OCI-LY1 (cell line): Measurements from ENCODE around the gene C4A.
"Not testable (repeated sequence)": the region's sequence is repeated elsewhere in the genome, so short reads cannot be mapped to it uniquely, and the experiment has no call there.

ENCODE experiments used
- H2AFZ ChIP-seq: fragments of 200-600 bp; sonication (generic), shearing (Covaris generic); 2 replicates; pipeline ENCODE4 v1.6.0; 2014; ENCODE audit warnings: antibody characterized with exemption, mild to moderate bottlenecking, low read length
- H3F3A ChIP-seq: fragments of 200-600 bp; sonication (generic), shearing (Covaris generic); 2 replicates; pipeline ENCODE4 v1.6.0; 2014; ENCODE audit warnings: mild to moderate bottlenecking, antibody characterized with exemption, low read length, moderate library complexity; ENCODE audit not compliant: insufficient read depth
- H3K27ac ChIP-seq: fragments of 200-600 bp; sonication (generic); 2 replicates; pipeline ENCODE4 v1.5.1; 2014; ENCODE audit warnings: low read length, mixed run types, mild to moderate bottlenecking, low read depth; ENCODE audit not compliant: poor library complexity, severe bottlenecking
- H3K27me3 ChIP-seq: fragments of 200-600 bp; sonication (generic); 2 replicates; pipeline ENCODE4 v1.6.0; 2014; ENCODE audit warnings: antibody characterized with exemption, mild to moderate bottlenecking, low read length, moderate library complexity; ENCODE audit not compliant: insufficient read depth
- H3K36me3 ChIP-seq: fragments of 200-600 bp; sonication (generic); 2 replicates; pipeline ENCODE4 v1.6.1; 2014; ENCODE audit warnings: mild to moderate bottlenecking, antibody characterized with exemption, low read length, moderate library complexity, mixed read lengths; ENCODE audit not compliant: insufficient read depth
- H3K4me1 ChIP-seq: fragments of 200-600 bp; sonication (generic); 2 replicates; pipeline ENCODE4 v1.5.1; 2014; ENCODE audit warnings: mild to moderate bottlenecking, low read length, moderate library complexity; ENCODE audit not compliant: insufficient read depth, severe bottlenecking
- H3K4me2 ChIP-seq: fragments of 200-600 bp; sonication (generic), shearing (Covaris generic); 2 replicates; pipeline ENCODE4 v1.6.1; 2014; ENCODE audit warnings: low read length
- H3K4me3 ChIP-seq: fragments of 200-600 bp; sonication (generic); 2 replicates; pipeline ENCODE4 v1.5.1; 2014; ENCODE audit warnings: low read length, low read depth, mild to moderate bottlenecking, mixed read lengths; ENCODE audit not compliant: poor library complexity, severe bottlenecking
- H3K79me2 ChIP-seq: fragments of 200-600 bp; shearing (Covaris generic); 2 replicates; pipeline ENCODE4 v1.6.1; 2016; ENCODE audit warnings: mixed run types, low read length, mixed read lengths; ENCODE audit not compliant: insufficient read depth
- H3K9ac ChIP-seq: fragments of 200-600 bp; sonication (generic), shearing (Covaris generic); 2 replicates; pipeline ENCODE4 v1.6.1; 2014; ENCODE audit warnings: mild to moderate bottlenecking, low read length, mixed read lengths
- H3K9me2 ChIP-seq: fragments of 200-600 bp; sonication (generic), shearing (Covaris generic); 2 replicates; pipeline ENCODE4 v1.6.1; 2014; ENCODE audit warnings: low read depth, mild to moderate bottlenecking, low read length, mixed read lengths
- H3K9me3 ChIP-seq: fragments of 200-600 bp; shearing (Covaris generic); 2 replicates; pipeline ENCODE4 v1.6.1; 2014; ENCODE audit warnings: low read length, mixed read lengths
- H4K20me1 ChIP-seq: fragments of 200-600 bp; sonication (generic), shearing (Covaris generic); 2 replicates; pipeline ENCODE4 v1.6.0; 2016; ENCODE audit warnings: mild to moderate bottlenecking, low read length; ENCODE audit not compliant: insufficient read depth
- CTCF ChIP-seq: fragments of 200-600 bp; sonication (generic), shearing (Covaris generic); IDR thresholded peaks from 2 replicates; pipeline ENCODE4 v1.5.1; 2017; ENCODE audit warnings: mild to moderate bottlenecking, antibody characterized with exemption, low read length, moderate library complexity, mixed read lengths
- EZH2 ChIP-seq: fragments of 200-600 bp; sonication (generic), shearing (Covaris generic); IDR thresholded peaks from 2 replicates; pipeline ENCODE4 v1.8.0; 2017; ENCODE audit warnings: borderline replicate concordance, mixed run types, mild to moderate bottlenecking, antibody characterized with exemption, low read length, moderate library complexity, mixed read lengths

The C4A gene

DNA sequence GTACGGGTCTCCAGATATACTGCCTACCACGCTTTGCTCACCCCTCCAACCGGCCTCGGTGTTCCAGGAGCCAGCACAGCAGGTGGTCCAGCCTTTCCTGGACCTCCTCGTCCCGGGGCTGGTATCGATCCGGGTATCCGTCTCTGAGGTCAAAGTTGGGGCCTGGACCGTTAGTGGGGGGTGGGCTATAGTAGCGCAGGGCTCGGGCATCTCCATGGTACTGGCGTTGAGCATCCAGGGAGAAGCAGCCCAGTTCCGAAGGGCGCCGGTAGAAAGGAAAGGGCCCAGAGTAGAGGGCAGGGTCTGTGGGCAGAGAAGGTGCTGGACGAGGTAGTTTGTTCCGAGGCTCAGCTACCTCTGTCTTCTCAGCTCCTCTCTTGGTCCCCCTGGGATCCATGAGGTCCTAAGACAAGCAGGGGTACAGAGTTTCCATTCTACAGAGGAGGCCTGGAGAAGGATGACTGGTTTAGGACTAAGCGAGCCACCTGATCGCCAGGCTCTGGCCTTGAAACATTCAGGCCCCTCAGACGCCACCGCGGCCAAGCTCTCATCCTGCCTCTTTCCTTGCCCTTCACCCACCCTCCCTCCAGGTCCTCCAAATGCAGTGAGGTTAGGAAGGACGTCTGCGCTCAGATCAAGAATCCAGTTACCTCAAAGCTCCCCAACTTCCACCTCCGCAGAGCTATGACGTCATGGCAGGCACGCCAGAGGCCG, 10.4 kb upstream of the C4A start:
- H4K20me1 ChIP-seq = no peaks in the 10 kb centered on the region
- peak overlapping the region; percentile 63 for H3K27ac ChIP-seq
- H3K4me2 ChIP-seq = peak overlapping the region; percentile 98
- peak overlapping the region; percentile 87 for H3K9ac ChIP-seq
- H3K9me3 ChIP-seq = no peaks in the 10 kb centered on the region
- no peaks in the 10 kb centered on the region for H3K27me3 ChIP-seq
- no peak overlapping the region for H2AFZ ChIP-seq
- H3K9me2 ChIP-seq = no peaks in the 10 kb centered on the region
- TF ChIP-seq EZH2 (no peak), CTCF (no peak)
- peaks cover 42% of the 10 kb centered on the region for H3K36me3 ChIP-seq
- H3K79me2 ChIP-seq = no peaks in the 10 kb centered on the region
- H3F3A ChIP-seq = 0 out of 2 replicates have a peak, but pooled peaks cover 5% of the 10 kb centered on the region
- H3K4me1 ChIP-seq = peaks cover 34% of the 10 kb centered on the region
- H3K4me3 ChIP-seq = peak overlapping the region; percentile 82

DNA sequence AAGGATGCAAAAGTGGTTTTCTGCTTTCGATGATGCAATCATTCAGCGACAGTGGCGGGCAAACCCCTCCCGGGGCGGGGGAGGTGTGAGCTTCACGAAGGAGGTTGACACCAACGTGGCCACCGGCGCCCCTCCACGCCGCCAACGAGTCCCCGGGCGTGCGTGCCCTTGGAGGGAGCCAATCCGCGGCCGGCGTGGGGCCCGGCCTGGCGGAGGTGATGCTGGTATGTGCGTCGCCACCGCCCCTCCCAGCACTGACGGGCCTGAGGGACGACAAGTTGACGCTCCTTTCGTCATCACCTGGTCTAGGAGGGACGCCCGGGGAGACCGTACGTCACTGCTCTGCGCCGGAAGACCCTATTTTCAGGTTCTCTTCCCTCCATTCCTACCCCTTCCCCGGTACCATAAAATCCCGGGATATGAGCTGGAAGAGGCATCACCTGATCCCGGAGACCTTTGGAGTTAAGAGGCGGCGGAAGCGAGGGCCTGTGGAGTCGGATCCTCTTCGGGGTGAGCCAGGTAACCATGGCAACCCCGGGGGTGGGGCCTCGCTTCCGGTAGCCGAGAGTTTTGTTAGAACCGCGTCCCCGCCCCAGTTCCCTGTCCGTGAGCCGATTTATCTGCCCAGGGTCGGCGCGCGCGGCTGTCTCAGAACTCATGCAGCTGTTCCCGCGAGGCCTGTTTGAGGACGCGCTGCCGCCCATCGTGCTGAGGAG, 9.7 kb upstream of the C4A start, which contains the start of gene DXO:
Gene DXO, minus strand, starts transcription at position 146 of the 716 bp plus-strand sequence. CDS start 463 bp downstream, outside the sequence.
- H3K4me1 ChIP-seq = peaks cover 34% of the 10 kb centered on the region
- peak within 1 kb of the TSS; percentile 63 for H3K27ac ChIP-seq
- peak within 1 kb of the TSS; percentile 98 for H3K4me2 ChIP-seq
- H3K9me3 ChIP-seq = no peaks in the 10 kb centered on the region
- no peaks in the 10 kb centered on the region for H4K20me1 ChIP-seq
- H3K36me3 ChIP-seq = peaks cover 35% of the 10 kb centered on the region
- 0 out of 2 replicates have a peak within 1 kb of the TSS, but pooled peaks have one; percentile 29 for H2AFZ ChIP-seq
- peak within 1 kb of the TSS; percentile 82 for H3K4me3 ChIP-seq
- H3F3A ChIP-seq = 0 out of 2 replicates have a peak, but pooled peaks cover 5% of the 10 kb centered on the region
- H3K9me2 ChIP-seq = no peaks in the 10 kb centered on the region
- H3K9ac ChIP-seq = peak within 1 kb of the TSS; percentile 87
- no peaks in the 10 kb centered on the region for H3K27me3 ChIP-seq
- H3K79me2 ChIP-seq = no peaks in the 10 kb centered on the region
- no peak for TF ChIP-seq CTCF
- no peak for TF ChIP-seq EZH2

GRCh38 chr6:31972709-31973350, 9.0 kb upstream of the C4A start:
- no peaks in the 10 kb centered on the region for H3K9me2 ChIP-seq
- H3K4me1 ChIP-seq = peaks cover 34% of the 10 kb centered on the region
- H3K9ac ChIP-seq = peak overlapping the region; percentile 87
- H3K4me3 ChIP-seq = peak overlapping the region; percentile 82
- no peaks in the 10 kb centered on the region for H4K20me1 ChIP-seq
- peak overlapping the region; percentile 98 for H3K4me2 ChIP-seq
- 0 out of 2 replicates have a peak, but pooled peaks cover 5% of the 10 kb centered on the region for H3F3A ChIP-seq
- H3K36me3 ChIP-seq = peaks cover 28% of the 10 kb centered on the region
- H3K9me3 ChIP-seq = no peaks in the 10 kb centered on the region
- peak overlapping the region; percentile 63 for H3K27ac ChIP-seq
- TF ChIP-seq EZH2 = no peak
- TF ChIP-seq CTCF = no peak
- no peaks in the 10 kb centered on the region for H3K27me3 ChIP-seq
- no peaks in the 10 kb centered on the region for H3K79me2 ChIP-seq
- H2AFZ ChIP-seq = 0 out of 2 replicates have a peak overlapping the region, but pooled peaks have one; percentile 29

DNA sequence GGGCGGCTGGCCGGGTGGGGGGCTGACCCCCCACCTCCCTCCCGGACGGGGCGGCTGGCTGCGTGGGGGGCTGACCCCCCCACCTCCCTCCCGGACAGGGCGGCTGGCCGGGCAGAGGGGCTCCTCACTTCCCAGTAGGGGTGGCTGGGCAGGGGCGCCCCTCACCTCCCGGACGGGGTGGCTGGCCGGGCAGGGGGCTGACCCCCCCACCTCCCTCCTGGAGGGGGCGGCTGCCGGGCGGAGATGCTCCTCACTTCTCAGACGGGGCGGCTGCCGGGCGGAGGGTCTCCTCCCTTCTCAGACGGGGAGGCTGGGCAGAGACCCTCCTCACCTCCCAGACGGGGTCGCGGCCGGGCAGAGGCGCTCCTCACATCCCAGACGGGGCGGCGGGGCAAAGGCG, 5.8 kb upstream of the C4A start:
- H3K4me1 ChIP-seq = peaks cover 18% of the 10 kb centered on the region
- H2AFZ ChIP-seq, H3K27me3 ChIP-seq, H3K4me2 ChIP-seq, H3K4me3 ChIP-seq, H3K9me3 ChIP-seq, H3K27ac ChIP-seq, H3K9me2 ChIP-seq, H3K9ac ChIP-seq, H3K36me3 ChIP-seq, H3K79me2 ChIP-seq, H4K20me1 ChIP-seq, H3F3A ChIP-seq: not testable (repeated sequence)
